HCT116 (cell line): ENCODE results near the gene TPST1. TPM values are rescaled to one million over a fixed set of nuclear protein-coding genes. Genes with fewer than 3 reads are reported as not detected.

Source experiments
- ATAC-seq: fragments of 200-7000 bp; cut with Tn5 transposase; 2 replicates; pipeline ENCODE4 v1.9.1; 2020; ENCODE audit warnings: mild to moderate bottlenecking, moderate library complexity
- BruUV-seq: library from RNA; stranded (reverse); fragments of 400-500 nt; replicated peaks from 2 replicates; lab custom pipeline; 2021; lab: Mats Ljungman, UMichigan
- CTCF ChIA-PET: fragments of 300-600 bp; sonication (Branson Sonifier 250); formaldehyde crosslinking; loops from one replicate; lab custom pipeline; 2021; ENCODE audit warnings: antibody characterized with exemption; lab: Charles Lee
- POLR2A ChIA-PET: fragments of 300-600, 350-600 bp; sonication (Branson Sonifier 250); formaldehyde crosslinking; loops from one replicate; lab custom pipeline; 2021; ENCODE audit warnings: antibody characterized with exemption; lab: Charles Lee
- RAD21 ChIA-PET, 2 experiments: fragments of 300-600 bp; sonication (Branson Sonifier 250); formaldehyde crosslinking; loops; one replicate each; lab custom pipeline; 2023; ENCODE audit warnings: low total read pairs in 2 of 2; ENCODE audit not compliant: uncharacterized antibody in 2 of 2, unreplicated experiment in 2 of 2, low non-redundant PET in 1 of 2; lab: Charles Lee
- DNase-seq: peaks from one replicate; pipeline ENCODE4 v3.0.0-alpha.2; 2010; ENCODE audit warnings: low read depth, low spot score
- H2AFZ ChIP-seq: fragments of 200-600 bp; shearing (Covaris generic), sonication (generic); 2 replicates; pipeline ENCODE4 v1.6.1; 2017; ENCODE audit warnings: low read depth, mixed run types, mixed read lengths, antibody characterized with exemption, low read length; ENCODE audit not compliant: poor library complexity, severe bottlenecking
- H3K27ac ChIP-seq: 2 replicates; pipeline ENCODE4 v1.5.1; 2012; ENCODE audit warnings: low read depth, low read length
- H3K27me3 ChIP-seq: fragments of 200-600 bp; sonication (generic); 2 replicates; pipeline ENCODE4 v1.6.1; 2016; ENCODE audit warnings: mixed run types, low read length, mixed read lengths; ENCODE audit not compliant: insufficient read depth
- H3K36me3 ChIP-seq, 2 experiments: fragments of 200-500 bp in 1 of 2; fragments of 200-600 bp in 1 of 2; sonication (Bioruptor generic) in 1 of 2; sonication (generic) in 1 of 2; 2 replicates each; pipeline versions ENCODE4 v1.5.1 to v1.6.1; 2014 to 2016; ENCODE audit warnings: low read length in 2 of 2, inconsistent platforms in 1 of 2, mixed read lengths in 1 of 2, mixed run types in 1 of 2; ENCODE audit not compliant: insufficient read depth in 2 of 2, control insufficient read depth in 1 of 2
- H3K4me1 ChIP-seq, 2 experiments: fragments of 200-600 bp in 1 of 2; sonication (generic) in 1 of 2; 2 replicates each; pipeline versions ENCODE4 v1.5.1 to v1.6.1; 2012 to 2017; ENCODE audit warnings: low read length in 2 of 2, inconsistent platforms in 1 of 2, mild to moderate bottlenecking in 1 of 2, mixed read lengths in 1 of 2, mixed run types in 1 of 2, moderate library complexity in 1 of 2; ENCODE audit not compliant: insufficient read depth in 2 of 2, control insufficient read depth in 1 of 2
- H3K4me2 ChIP-seq: fragments of 200-600 bp; sonication (generic); 2 replicates; pipeline ENCODE4 v1.6.1; 2017; ENCODE audit warnings: mixed run types, low read length, mixed read lengths
- H3K4me3 ChIP-seq, 2 experiments: fragments of 200-600 bp in 1 of 2; sonication (generic) in 1 of 2; replicated peaks in 1 of 2; 2 replicates each; pipeline ENCODE4 v1.5.1; 2011 to 2016; ENCODE audit warnings: low read length in 2 of 2, control low read depth in 1 of 2, low read depth in 1 of 2, mild to moderate bottlenecking in 1 of 2, mixed read lengths in 1 of 2, mixed run types in 1 of 2
- H3K79me2 ChIP-seq: fragments of 200-600 bp; sonication (generic); 2 replicates; pipeline ENCODE4 v1.6.1; 2017; ENCODE audit warnings: mild to moderate bottlenecking, mixed run types, low read length, moderate library complexity, mixed read lengths; ENCODE audit not compliant: insufficient read depth
- H3K9ac ChIP-seq: fragments of 200-600 bp; sonication (generic); 2 replicates; pipeline ENCODE4 v1.6.1; 2016; ENCODE audit warnings: low read length, mixed read lengths
- H3K9me2 ChIP-seq: fragments of 200-600 bp; sonication (generic), shearing (Covaris generic); 2 replicates; pipeline ENCODE4 v1.6.1; 2017; ENCODE audit warnings: mixed run types, mild to moderate bottlenecking, moderate library complexity; ENCODE audit not compliant: insufficient read depth
- H3K9me3 ChIP-seq, 2 experiments: fragments of 200-500 bp in 1 of 2; fragments of 200-600 bp in 1 of 2; sonication (Bioruptor generic) in 1 of 2; sonication (generic) in 1 of 2; 2 replicates each; pipeline ENCODE4 v1.6.1; 2014 to 2017; ENCODE audit warnings: low read length in 2 of 2, mixed read lengths in 2 of 2, inconsistent platforms in 1 of 2, low read depth in 1 of 2, mild to moderate bottlenecking in 1 of 2, mixed run types in 1 of 2, moderate library complexity in 1 of 2; ENCODE audit not compliant: control insufficient read depth in 1 of 2, insufficient read depth in 1 of 2
- H4K20me1 ChIP-seq: fragments of 200-600 bp; sonication (generic), shearing (Covaris generic); 2 replicates; pipeline ENCODE4 v1.6.1; 2017; ENCODE audit warnings: mixed run types, mild to moderate bottlenecking, moderate library complexity; ENCODE audit not compliant: insufficient read depth
- ATF3 ChIP-seq: IDR thresholded peaks from 2 replicates; pipeline ENCODE4 v1.6.1; 2012
- CBX3 ChIP-seq: IDR thresholded peaks from 2 replicates; pipeline ENCODE4 v1.6.1; 2012; ENCODE audit warnings: low read depth
- CEBPB ChIP-seq: IDR thresholded peaks from 2 replicates; pipeline ENCODE4 v1.6.1; 2012; ENCODE audit warnings: low read depth
- CTCF ChIP-seq, 3 experiments: fragments of 200-600 bp in 1 of 3; sonication (generic) in 1 of 3; IDR thresholded peaks in 2 of 3; conservative IDR thresholded peaks in 1 of 3; 2 replicates each; pipeline ENCODE4 v1.5.1; 2012 to 2017; ENCODE audit warnings: low read depth in 2 of 3, low read length in 2 of 3, antibody characterized with exemption in 1 of 3, borderline replicate concordance in 1 of 3, control low read depth in 1 of 3, mild to moderate bottlenecking in 1 of 3, mixed read lengths in 1 of 3, mixed run types in 1 of 3, moderate library complexity in 1 of 3; ENCODE audit not compliant: insufficient read depth in 1 of 3
- EZH2 ChIP-seq: fragments of 200-600 bp; sonication (generic); IDR thresholded peaks from 2 replicates; pipeline ENCODE4 v1.6.1; 2017; ENCODE audit warnings: antibody characterized with exemption, mixed run types
- FOSL1 ChIP-seq: IDR thresholded peaks from 2 replicates; pipeline ENCODE4 v1.6.1; 2012; ENCODE audit warnings: low read depth
- JUND ChIP-seq: IDR thresholded peaks from 2 replicates; pipeline ENCODE4 v1.6.1; 2012
- MAX ChIP-seq: IDR thresholded peaks from 2 replicates; pipeline ENCODE4 v1.6.1; 2012
- POLR2A ChIP-seq: IDR thresholded peaks from 2 replicates; pipeline ENCODE4 v1.7.0; 2011; ENCODE audit warnings: borderline replicate concordance; ENCODE audit not compliant: insufficient read depth, insufficient read length; ENCODE audit errors: extremely low read depth
- REST ChIP-seq: IDR thresholded peaks from 2 replicates; pipeline ENCODE4 v1.6.1; 2012; ENCODE audit warnings: low read depth
- SP1 ChIP-seq: IDR thresholded peaks from 2 replicates; pipeline ENCODE4 v1.6.1; 2012; ENCODE audit warnings: low read depth
- SRF ChIP-seq: IDR thresholded peaks from 2 replicates; pipeline ENCODE4 v1.6.1; 2012; ENCODE audit warnings: low read depth
- ZFX ChIP-seq: fragments of 450-650 bp; IDR thresholded peaks from 2 replicates; pipeline ENCODE4 v1.6.1; 2017
- intact Hi-C: fragments of 100-400 bp; cut with micrococcal nuclease; formaldehyde crosslinking; loops from 2 replicates; pipeline ENCODE4 v1.10.0; 2022
- total RNA-seq: library from RNA; stranded (reverse); gene quantifications from one replicate; pipeline ENCODE4 v1.2.1, GENCODE V29; 2021; ENCODE audit not compliant: unreplicated experiment

TPST1 gene
- total RNA-seq, 1 experiment from 2014 or later = 11.4 TPM

GRCh38 chr7:66377714-66378113 lies 172.6 kb downstream of the TPST1 start:
- ATAC-seq = no peak
- Histone ChIP-seq H3K27me3 (no peaks in the 10 kb centered on the region), H3K9ac (no peak overlapping the region), H3K4me1 (peaks cover 13 to 35% of the 10 kb centered on the region in 2 experiments), H3K27ac (no peak overlapping the region), H3K4me3 (no peak overlapping the region), H4K20me1 (no peaks in the 10 kb centered on the region), H3K79me2 (no peaks in the 10 kb centered on the region), H3K9me3 (no peaks in the 10 kb centered on the region), H3K4me2 (no peak overlapping the region), H3K36me3 (no peaks in the 10 kb centered on the region), H3K9me2 (no peaks in the 10 kb centered on the region), H2AFZ (no peak overlapping the region)
- POLR2A ChIA-PET = no interaction called here
- CTCF ChIA-PET = no interaction called here
- BruUV-seq = no TSS peak
- DNase-seq = no peak
- TF ChIP-seq CBX3 (no peak), REST (no peak), SRF (no peak), SP1 (no peak), MAX (no peak), CTCF (IDR thresholded peaks at IDR 0.05 in 2 of 3, conservative IDR thresholded peaks at IDR 0.05 in 1 of 3; ENCODE audit: borderline replicate concordance in 1 of 3, insufficient read depth in 1 of 3, low read depth in 2 of 3, low read length in 2 of 3) (no peak), FOSL1 (no peak), ZFX (no peak), ATF3 (no peak), POLR2A (no peak), EZH2 (no peak), CEBPB (no peak), JUND (no peak)
- intact Hi-C loops = no loop called here
- RAD21 ChIA-PET = no interaction called here
